ENCODE data around the gene ZNF195.
"Not testable (repeated sequence)": the region's sequence is repeated elsewhere in the genome, so short reads cannot be mapped to it uniquely, and the experiment has no call there.

- TF ChIP-seq CTCF, POLR2A (IDR thresholded peaks at IDR 0.05): not testable (repeated sequence)
Measured at GRCh38 chr11:3415301-3415700, 36.4 kb upstream of the ZNF195 start.
